22Rv1 (cell line): ENCODE results near the gene OR8A1.

Source experiments
- CTCF ChIP-seq: fragments of 450-650 bp; IDR thresholded peaks from 2 replicates; pipeline ENCODE4 v1.5.1; 2017; ENCODE audit warnings: mild to moderate bottlenecking
- ZFX ChIP-seq: fragments of 450-650 bp; IDR thresholded peaks from 2 replicates; pipeline ENCODE4 v1.6.1; 2017; ENCODE audit warnings: antibody characterized with exemption, borderline replicate concordance

- TF ChIP-seq CTCF (no peak), ZFX (no peak)
These were observed 21.6 kb downstream of the OR8A1 start for GRCh38 chr11:124591430-124591829.
